ENCODE data around the gene FZR1.

DNA sequence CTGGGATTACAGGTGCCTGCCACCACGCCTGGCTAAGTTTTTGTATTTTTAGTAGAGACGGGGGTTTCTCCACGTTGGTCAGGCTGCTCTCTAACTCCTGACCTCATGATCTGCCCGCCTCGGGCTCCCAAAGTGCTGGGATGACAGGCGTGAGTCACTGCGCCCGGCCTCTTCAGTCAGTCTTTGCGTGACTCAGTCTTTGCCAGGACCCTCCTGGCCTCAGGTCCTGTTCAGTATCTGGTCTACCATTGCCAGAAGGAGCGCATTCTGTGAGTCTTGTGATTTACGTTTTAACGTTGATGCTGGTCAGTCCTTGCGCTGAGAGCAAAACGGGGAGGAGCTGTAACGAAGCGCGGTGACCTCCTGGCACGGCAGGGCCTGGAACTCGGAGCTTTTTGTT is 59.0 kb downstream of the FZR1 start:
- TF ChIP-seq CTCF (IDR thresholded peaks at IDR 0.05) (no peak), EP300 (IDR thresholded peaks at IDR 0.05) (no peak), POLR2A (IDR thresholded peaks at IDR 0.05) (no peak)

Measured in ovary (tissue), 3 donors.